ENCODE measurements around the gene TET1.
"Not testable (repeated sequence)": the region's sequence is repeated elsewhere in the genome, so short reads cannot be mapped to it uniquely, and the experiment has no call there.

Gene TET1

GRCh38 chr10:68565658-68566057 is 5.5 kb downstream of the TET1 start:
- DNase-seq, result no peak

- DNase-seq, result no peak
Measured at GRCh38 chr10:68566351-68566750, 6.2 kb downstream of the TET1 start.

- DNase-seq, result no peak
Measured at GRCh38 chr10:68566955-68567354, 6.8 kb downstream of the TET1 start.

GRCh38 chr10:68572151-68572550 is 12.0 kb downstream of the TET1 start:
- DNase-seq, result no peak

- DNase-seq, result no peak
Measured at GRCh38 chr10:68574051-68574450, 13.9 kb downstream of the TET1 start.

GRCh38 chr10:68576118-68576517 is 16.0 kb downstream of the TET1 start:
- no peak for DNase-seq

- DNase-seq, result no peak
Measured at GRCh38 chr10:68578974-68579373, 18.8 kb downstream of the TET1 start.

GRCh38 chr10:68584187-68584586 is 24.1 kb downstream of the TET1 start:
- not testable (repeated sequence) for DNase-seq

- no peak for DNase-seq
Measured at GRCh38 chr10:68586606-68587305, 26.6 kb downstream of the TET1 start.

- no peak for DNase-seq
Measured at GRCh38 chr10:68594405-68594804, 34.3 kb downstream of the TET1 start.

- DNase-seq, result no peak
Measured at GRCh38 chr10:68595513-68595912, 35.4 kb downstream of the TET1 start.

GRCh38 chr10:68597407-68597806 is 37.3 kb downstream of the TET1 start:
- DNase-seq, result no peak

- no peak for DNase-seq
Measured at GRCh38 chr10:68598978-68599770, 39.0 kb downstream of the TET1 start.

- DNase-seq, result no peak
Measured at GRCh38 chr10:68599771-68600040, 39.6 kb downstream of the TET1 start.

GRCh38 chr10:68600041-68600778 is 40.1 kb downstream of the TET1 start:
- peak; percentile 39 for DNase-seq

- DNase-seq, result no peak
Measured at GRCh38 chr10:68601501-68602265, 41.5 kb downstream of the TET1 start.

GRCh38 chr10:68602434-68602833 is 42.3 kb downstream of the TET1 start:
- no peak for DNase-seq

GRCh38 chr10:68603766-68604165 is 43.6 kb downstream of the TET1 start:
- DNase-seq, result no peak

- no peak for DNase-seq
Measured at GRCh38 chr10:68604441-68604840, 44.3 kb downstream of the TET1 start.

GRCh38 chr10:68606918-68607317 is 46.8 kb downstream of the TET1 start:
- no peak for DNase-seq

- not testable (repeated sequence) for DNase-seq
Measured at GRCh38 chr10:68610023-68610422, 49.9 kb downstream of the TET1 start.

- no peak for DNase-seq
Measured at GRCh38 chr10:68611227-68611626, 51.1 kb downstream of the TET1 start.

GRCh38 chr10:68613974-68614373 is 53.8 kb downstream of the TET1 start:
- not testable (repeated sequence) for DNase-seq
